K562 (cell line): ENCODE measurements around the gene PFDN2. TPM values are rescaled to one million over a fixed set of nuclear protein-coding genes. Genes with fewer than 3 reads are reported as not detected.

ENCODE experiments used
- ATAC-seq: fragments of 200-7000 bp; cut with Tn5 transposase; 3 replicates; pipeline ENCODE4 v1.9.1; 2020; ENCODE audit warnings: moderate library complexity
- BruUV-seq: library from RNA; stranded (reverse); fragments of 400-500 nt; replicated peaks from 2 replicates; lab custom pipeline; 2021; lab: Mats Ljungman, UMichigan
- CTCF ChIA-PET: fragments of 300-600 bp; formaldehyde crosslinking; extraction: SDS; loops from one replicate; lab custom pipeline; 2021; ENCODE audit warnings: low intra/inter-chr PET ratio; lab: Yijun Ruan, JAX
- POLR2A ChIA-PET: fragments of 300-600, 350-650 bp; sonication (Branson Sonifier 250); formaldehyde crosslinking; extraction: SDS; loops from one replicate; lab custom pipeline; 2021; ENCODE audit warnings: antibody characterized with exemption, inconsistent platforms; lab: Yijun Ruan, JAX
- DNase-seq, 4 experiments: peaks; one replicate each; pipeline versions ENCODE4 v3.0.0 to v3.0.0-alpha.2; 2011 to 2018; ENCODE audit warnings: low spot score in 3 of 4, mixed read lengths in 3 of 4; ENCODE audit errors: extremely low read depth in 1 of 4
- FAIRE-seq: peaks from 2 replicates; lab custom pipeline; 2011; peaks lifted over from hg19 to GRCh38; lab: Jason Lieb, UNC
- H2AFZ ChIP-seq: 2 replicates; pipeline ENCODE4 v1.6.0; 2011; ENCODE audit warnings: low read depth, low read length, control low read depth, inconsistent platforms
- H3K27ac ChIP-seq: fragments of 200-600 bp; 3 replicates; pipeline ENCODE4 v1.8.0; 2011; ENCODE audit warnings: low read depth, mild to moderate bottlenecking, control low read depth, inconsistent platforms, low read length, moderate library complexity, mixed read lengths; ENCODE audit errors: extremely low read depth
- H3K27me3 ChIP-seq, 2 experiments: fragments of 300-600 bp in 1 of 2; 2 replicates in 1 of 2; 3 replicates in 1 of 2; pipeline versions ENCODE4 v1.6.0 to v1.8.0; 2011; ENCODE audit warnings: inconsistent platforms in 2 of 2, low read length in 2 of 2, mild to moderate bottlenecking in 1 of 2, mixed read lengths in 1 of 2, moderate library complexity in 1 of 2; ENCODE audit not compliant: control insufficient read depth in 2 of 2, insufficient read depth in 2 of 2
- H3K36me3 ChIP-seq: fragments of 300-600 bp; 3 replicates; pipeline ENCODE4 v1.8.0; 2011; ENCODE audit warnings: mild to moderate bottlenecking, low read length, inconsistent platforms; ENCODE audit not compliant: control insufficient read depth, insufficient read depth
- H3K4me1 ChIP-seq, 2 experiments: fragments of 200-600 bp in 1 of 2; replicated peaks in 1 of 2; 2 replicates in 1 of 2; 3 replicates in 1 of 2; pipeline versions ENCODE4 v1.5.1 to v1.8.0; 2011; ENCODE audit warnings: inconsistent platforms in 2 of 2, low read length in 2 of 2, mild to moderate bottlenecking in 1 of 2, mixed read lengths in 1 of 2, moderate library complexity in 1 of 2; ENCODE audit not compliant: control insufficient read depth in 2 of 2, insufficient read depth in 2 of 2
- H3K4me2 ChIP-seq: 2 replicates; pipeline ENCODE4 v1.6.1; 2011; ENCODE audit warnings: low read length, control low read depth, inconsistent platforms, mixed read lengths; ENCODE audit not compliant: insufficient read depth
- H3K4me3 ChIP-seq: fragments of 200-600 bp; sonication (generic), shearing (Covaris generic); 2 replicates; pipeline ENCODE4 v1.5.1; 2016; ENCODE audit warnings: control low read depth, inconsistent platforms
- H3K79me2 ChIP-seq: fragments of 200-600 bp; 3 replicates; pipeline ENCODE4 v1.8.0; 2011; ENCODE audit warnings: low read length, inconsistent platforms; ENCODE audit not compliant: control insufficient read depth, insufficient read depth
- H3K9ac ChIP-seq, 2 experiments: 2 replicates each; pipeline versions ENCODE4 v1.6.0 to v1.6.1; 2011; ENCODE audit warnings: low read depth in 2 of 2, low read length in 2 of 2, control low read depth in 1 of 2, inconsistent platforms in 1 of 2, mild to moderate bottlenecking in 1 of 2, mixed read lengths in 1 of 2; ENCODE audit not compliant: insufficient read depth in 1 of 2
- H3K9me1 ChIP-seq: one replicate; pipeline ENCODE4 v1.6.0; 2011; ENCODE audit warnings: inconsistent platforms, mild to moderate bottlenecking, low read length, moderate library complexity; ENCODE audit not compliant: control insufficient read depth, insufficient read depth
- H3K9me3 ChIP-seq: replicated peaks from 2 replicates; pipeline ENCODE4 v1.5.1; 2011; ENCODE audit warnings: low read depth, low read length, inconsistent platforms; ENCODE audit not compliant: control insufficient read depth, insufficient read depth
- H4K20me1 ChIP-seq: replicated peaks from 2 replicates; pipeline ENCODE4 v1.6.1; 2011; ENCODE audit warnings: low read length, inconsistent platforms, mixed read lengths; ENCODE audit not compliant: control insufficient read depth, insufficient read depth
- C11orf30 ChIP-seq: fragments of 450-650 bp; IDR thresholded peaks from 2 replicates; pipeline ENCODE4 v1.6.1; 2016; ENCODE audit warnings: low read depth, mild to moderate bottlenecking
- ETS1 ChIP-seq: conservative IDR thresholded peaks from 2 replicates; pipeline ENCODE4 v1.6.1; 2011; ENCODE audit warnings: low read depth, mild to moderate bottlenecking, low read length; ENCODE audit not compliant: control insufficient read depth
- MXD1 ChIP-seq: fragments of 250-450 bp; sonication (Bioruptor Pico); IDR thresholded peaks from 2 replicates; pipeline ENCODE4 v1.8.0; 2021; ENCODE audit warnings: borderline replicate concordance, mild to moderate bottlenecking, moderate library complexity; ENCODE audit not compliant: poor library complexity, severe bottlenecking
- PKNOX1 ChIP-seq: fragments of 450-650 bp; IDR thresholded peaks from 2 replicates; pipeline ENCODE4 v1.6.1; 2016
- PTTG1 ChIP-seq: fragments of 450-650 bp; IDR thresholded peaks from 2 replicates; pipeline ENCODE4 v1.6.1; 2016; ENCODE audit warnings: low read depth, mild to moderate bottlenecking, missing genetic modification characterization, missing compliant biosample characterization
- SETDB1 ChIP-seq: IDR thresholded peaks from one replicate; pipeline ENCODE4 v1.6.1; 2012; ENCODE audit warnings: low read length, control low read depth, inconsistent platforms
- TBL1XR1 ChIP-seq, 2 experiments: IDR thresholded peaks; 2 replicates each; pipeline ENCODE4 v1.6.1; 2012; ENCODE audit warnings: improper control_type of control experiment in 2 of 2, low read length in 2 of 2, mild to moderate bottlenecking in 1 of 2
- ZC3H11A ChIP-seq: IDR thresholded peaks from 2 replicates; pipeline ENCODE4 v1.6.1; 2012; ENCODE audit warnings: low read depth, low read length, improper control_type of control experiment
- ZNF253 ChIP-seq: fragments of 250-450 bp; sonication (Bioruptor Pico); conservative IDR thresholded peaks from 2 replicates; pipeline ENCODE4 v1.6.1; 2021; ENCODE audit warnings: mild to moderate bottlenecking
- ZNF551 ChIP-seq: fragments of 250-450 bp; sonication (Bioruptor Pico); IDR thresholded peaks from 2 replicates; pipeline ENCODE4 v1.5.0; 2021; ENCODE audit warnings: mild to moderate bottlenecking, moderate library complexity
- ZNF644 ChIP-seq: fragments of 200-800 bp; sonication (Bioruptor generic); IDR thresholded peaks from 2 replicates; pipeline ENCODE4 v1.6.1; 2016; ENCODE audit warnings: low read depth, missing genetic modification characterization, missing compliant biosample characterization
- ZNF668 ChIP-seq: fragments of 250-450 bp; sonication (Bioruptor Pico); IDR thresholded peaks from 2 replicates; pipeline ENCODE4 v1.8.0; 2022; ENCODE audit warnings: mild to moderate bottlenecking, inconsistent platforms
- ZNF695 ChIP-seq: fragments of 450-650 bp; formaldehyde crosslinking; IDR thresholded peaks from 2 replicates; pipeline ENCODE4 v1.4.0; 2020; ENCODE audit warnings: mild to moderate bottlenecking, moderate library complexity
- ZSCAN29 ChIP-seq: fragments of 450-650 bp; IDR thresholded peaks from 2 replicates; pipeline ENCODE4 v1.6.1; 2017
- WGBS: fragments of 100-300 bp; shearing (Covaris generic); methylation state at CpG from one replicate; pipeline ENCODE4 v1.1.6; 2016; ENCODE audit warnings: low coverage, mixed read lengths; ENCODE audit not compliant: insufficient coverage; ENCODE audit errors: missing lambda C conversion rate; 5-methylcytosine and 5-hydroxymethylcytosine counted together
- in situ Hi-C: fragments of 300-500 bp; cut with MboI; formaldehyde crosslinking; loops from 4 replicates; pipeline ENCODE4 v1.15.0; 2018; ENCODE audit warnings: inconsistent platforms, mixed read lengths
- intact Hi-C: fragments of 100-400 bp; cut with micrococcal nuclease; formaldehyde crosslinking; loops from 2 replicates; pipeline ENCODE4 v1.14.2; 2022
- polyA plus RNA-seq, 8 experiments: library from polyadenylated mRNA; depleted of rRNA in 4 of 8; stranded (reverse) in 5 of 8; unstranded in 3 of 8; fragments of >200 nt; fragmentation: Nextera tagmentation in 2 of 8; fragmentation: Illumina TruSeq in 1 of 8; extraction: Ambion mirVana in 2 of 8; extraction: Trizol in 1 of 8; gene quantifications; 2 replicates each; pipeline versions ENCODE4 v1.2.1 to v1.2.3, GENCODE V29; 2011 to 2014; ENCODE audit warnings: inconsistent platforms in 1 of 8, missing spikeins in 1 of 8
- total RNA-seq, 7 experiments: library from RNA; depleted of rRNA in 6 of 7; stranded (reverse); fragments of >200 nt in 6 of 7; fragmentation: Illumina TruSeq in 2 of 7; extraction: Trizol in 2 of 7; gene quantifications; 2 replicates each; pipeline versions ENCODE4 v1.2.1 to v1.2.3, GENCODE V29; 2011 to 2021; ENCODE audit warnings: low replicate concordance in 1 of 7
- TF ChIP-seq, protein P1 (sequence below): sonication (generic); formaldehyde crosslinking; IDR thresholded peaks from 2 replicates; pipeline ENCODE4 v1.9.0; 2022; ENCODE audit warnings: mild to moderate bottlenecking, missing genetic modification reagents
- TF ChIP-seq, protein P2 (sequence below), 3 experiments: IDR thresholded peaks in 2 of 3; conservative IDR thresholded peaks in 1 of 3; 2 replicates each; pipeline ENCODE4 v1.5.1; 2011 to 2012; ENCODE audit warnings: low read length in 3 of 3, mild to moderate bottlenecking in 3 of 3, control low read depth in 2 of 3, improper control_type of control experiment in 1 of 3, inconsistent platforms in 1 of 3, low read depth in 1 of 3, mixed read lengths in 1 of 3, moderate library complexity in 1 of 3; ENCODE audit not compliant: insufficient read depth in 2 of 3

The PFDN2 gene
- total and polyA plus RNA-seq, 9 of the 15 experiments (the other 6 are each of a cell fraction or from before 2014, with no cell fraction given), result 50.2 to 361 (median 144) TPM

DNA sequence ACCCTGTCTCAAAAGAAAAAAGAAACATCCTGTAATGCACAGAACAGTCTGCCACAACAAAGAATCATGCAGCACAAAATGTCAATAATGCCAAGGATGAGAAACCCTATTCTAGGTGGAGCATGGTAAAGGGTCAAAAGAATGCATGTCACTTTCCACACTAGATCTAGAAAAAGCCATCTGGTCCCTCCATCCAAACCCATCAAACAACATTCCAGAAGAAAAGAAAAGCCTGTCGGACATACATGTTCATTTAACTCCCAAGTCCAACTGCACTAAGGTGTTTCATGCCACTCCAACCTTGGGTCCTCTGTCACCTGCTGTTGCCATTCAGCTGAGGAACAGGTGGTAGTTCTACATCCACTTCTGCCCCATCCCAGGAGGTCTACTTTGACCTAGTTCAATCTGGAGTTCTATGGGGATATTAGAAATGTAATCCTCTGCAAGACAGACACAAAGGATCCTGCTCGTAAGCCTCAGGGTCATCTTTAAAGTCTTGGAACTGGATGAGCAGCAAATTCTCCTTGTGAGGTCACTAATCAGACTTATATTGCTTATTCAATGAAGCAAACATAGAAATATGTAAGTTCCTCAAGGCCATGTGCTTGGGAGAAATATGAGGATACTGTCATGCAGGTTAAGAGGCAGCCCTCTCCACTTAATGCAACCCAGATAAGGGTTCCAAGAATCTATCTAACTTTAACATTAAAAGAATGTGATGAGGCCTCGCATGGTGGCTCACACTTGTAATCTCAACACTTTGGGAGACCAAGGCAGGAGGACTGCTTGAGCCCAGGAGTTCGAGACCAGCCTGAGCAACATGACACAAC, 11.0 kb upstream of the PFDN2 start (continued):
- no peak for TF ChIP-seq MXD1 (CRISPR knock-in tag)
- TF ChIP-seq ZSCAN29, result no peak
- no peak for TF ChIP-seq ETS1
- TF ChIP-seq PTTG1 (tag), result no peak
- no peak for TF ChIP-seq ZNF695
- no peak for TF ChIP-seq ZNF668 (CRISPR knock-in tag)
- no peak for TF ChIP-seq ZNF253 (CRISPR knock-in tag)

DNA sequence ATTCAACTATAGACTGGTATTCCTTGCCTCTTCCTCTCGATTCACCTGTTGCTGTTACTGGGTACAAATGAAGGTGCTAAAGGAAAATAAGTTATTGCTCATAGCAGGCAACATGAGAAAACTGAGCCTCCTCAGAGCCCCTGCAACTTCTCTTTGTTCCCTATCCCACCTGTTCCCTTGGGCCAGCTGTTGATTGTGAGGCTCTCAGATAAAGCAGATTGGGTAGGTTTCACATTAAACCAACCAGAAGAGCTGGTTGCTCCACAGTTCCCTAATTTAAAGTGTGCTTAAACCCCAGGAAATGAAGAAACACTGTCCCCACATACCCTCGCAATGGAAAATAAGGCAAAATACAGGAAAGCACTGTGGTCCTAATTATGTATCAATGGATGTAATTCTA, 9.8 kb upstream of the PFDN2 start:
- no peak overlapping the region for H3K27ac ChIP-seq
- in situ Hi-C loops, result no loop called here
- no peak overlapping the region for H3K9ac ChIP-seq
- peaks cover 3 to 15% of the 10 kb centered on the region in 2 experiments; a peak in 3 of 5 replicates for H3K4me1 ChIP-seq
- FAIRE-seq (no peak), DNase-seq (no peak), ATAC-seq (no peak)
- intact Hi-C loops, result no loop called here
- H4K20me1 ChIP-seq, result peaks cover 3% of the 10 kb centered on the region; the same call in 1 of the 2 replicates
- BruUV-seq, result no TSS peak
- no peak overlapping the region for H2AFZ ChIP-seq
- ChIA-PET CTCF (no interaction called here), POLR2A (interaction anchor here (0.9 to 3.1 kb wide), 4 partner anchors 11 to 82 kb away, joined by 3 to 39 read pairs (median 4); partner anchors contain the start of genes NIT1, PFDN2 and USF1)
- no peak overlapping the region for H3K4me2 ChIP-seq
- peaks cover 40% of the 10 kb centered on the region for H3K79me2 ChIP-seq
- 81% methylated on average over 2 of the region's 2 CpGs for WGBS
- H3K27me3 ChIP-seq, result no peaks in the 10 kb centered on the region
- H3K9me1 ChIP-seq, result no peaks in the 10 kb centered on the region
- H3K4me3 ChIP-seq, result no peak overlapping the region
- no peaks in the 10 kb centered on the region for H3K9me3 ChIP-seq
- H3K36me3 ChIP-seq, result peaks cover 69% of the 10 kb centered on the region
- no peak for TF ChIP-seq ZC3H11A
- TF ChIP-seq PKNOX1, result no peak
- TF ChIP-seq SETDB1, result no peak
- TF ChIP-seq ZNF644 (tag), result no peak
- TF ChIP-seq, protein P1, sequence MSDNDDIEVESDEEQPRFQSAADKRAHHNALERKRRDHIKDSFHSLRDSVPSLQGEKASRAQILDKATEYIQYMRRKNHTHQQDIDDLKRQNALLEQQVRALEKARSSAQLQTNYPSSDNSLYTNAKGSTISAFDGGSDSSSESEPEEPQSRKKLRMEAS (CRISPR knock-in tag), result no peak
- no peak for TF ChIP-seq ZNF551 (CRISPR knock-in tag)
- TF ChIP-seq, protein P2, sequence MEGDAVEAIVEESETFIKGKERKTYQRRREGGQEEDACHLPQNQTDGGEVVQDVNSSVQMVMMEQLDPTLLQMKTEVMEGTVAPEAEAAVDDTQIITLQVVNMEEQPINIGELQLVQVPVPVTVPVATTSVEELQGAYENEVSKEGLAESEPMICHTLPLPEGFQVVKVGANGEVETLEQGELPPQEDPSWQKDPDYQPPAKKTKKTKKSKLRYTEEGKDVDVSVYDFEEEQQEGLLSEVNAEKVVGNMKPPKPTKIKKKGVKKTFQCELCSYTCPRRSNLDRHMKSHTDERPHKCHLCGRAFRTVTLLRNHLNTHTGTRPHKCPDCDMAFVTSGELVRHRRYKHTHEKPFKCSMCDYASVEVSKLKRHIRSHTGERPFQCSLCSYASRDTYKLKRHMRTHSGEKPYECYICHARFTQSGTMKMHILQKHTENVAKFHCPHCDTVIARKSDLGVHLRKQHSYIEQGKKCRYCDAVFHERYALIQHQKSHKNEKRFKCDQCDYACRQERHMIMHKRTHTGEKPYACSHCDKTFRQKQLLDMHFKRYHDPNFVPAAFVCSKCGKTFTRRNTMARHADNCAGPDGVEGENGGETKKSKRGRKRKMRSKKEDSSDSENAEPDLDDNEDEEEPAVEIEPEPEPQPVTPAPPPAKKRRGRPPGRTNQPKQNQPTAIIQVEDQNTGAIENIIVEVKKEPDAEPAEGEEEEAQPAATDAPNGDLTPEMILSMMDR (IDR thresholded peaks at IDR 0.05 in 2 of 3, conservative IDR thresholded peaks at IDR 0.05 in 1 of 3; ENCODE audit: insufficient read depth in 2 of 3, low read depth in 1 of 3, low read length in 3 of 3), result no peak
- no peak for TF ChIP-seq TBL1XR1 (IDR thresholded peaks at IDR 0.05; ENCODE audit: low read length in 2 of 2)
- no peak for TF ChIP-seq C11orf30
